PC-3 (cell line): Measurements from ENCODE around the gene HMGCS2. TPM values are rescaled to one million over a fixed set of nuclear protein-coding genes. Genes with fewer than 3 reads are reported as not detected.

ENCODE experiments used
- ATAC-seq: fragments of 200-7000 bp; cut with Tn5 transposase; 2 replicates; pipeline ENCODE4 v1.9.1; 2020; ENCODE audit warnings: mild to moderate bottlenecking, moderate library complexity
- BruUV-seq: library from RNA; stranded (reverse); fragments of 400-500 nt; replicated peaks from 2 replicates; lab custom pipeline; 2021; lab: Mats Ljungman, UMichigan
- CTCF ChIA-PET: fragments of 300-600 bp; sonication (Branson Sonifier 250); formaldehyde crosslinking; loops from one replicate; lab custom pipeline; 2022; ENCODE audit warnings: antibody characterized with exemption; lab: Charles Lee
- POLR2A ChIA-PET: fragments of 300-600 bp; sonication (Branson Sonifier 250); formaldehyde crosslinking; loops from one replicate; lab custom pipeline; 2022; ENCODE audit warnings: antibody characterized with exemption; ENCODE audit not compliant: unreplicated experiment; lab: Charles Lee
- DNase-seq: peaks from one replicate; pipeline ENCODE4 v3.0.0-alpha.2; 2015
- H2AFZ ChIP-seq: fragments of 300-600 bp; sonication (generic); 2 replicates; pipeline ENCODE4 v1.6.0; 2016; ENCODE audit warnings: antibody characterized with exemption, low read length
- H3F3A ChIP-seq: fragments of 300-600 bp; sonication (generic); one replicate; pipeline ENCODE4 v1.6.0; 2017; ENCODE audit warnings: antibody characterized with exemption, low read length, control low read depth, mild to moderate bottlenecking; ENCODE audit not compliant: unreplicated experiment
- H3K27ac ChIP-seq: fragments of 300-600 bp; sonication (generic); 2 replicates; pipeline ENCODE4 v1.5.1; 2016; ENCODE audit warnings: mild to moderate bottlenecking, low read length
- H3K27me3 ChIP-seq: fragments of 300-600 bp; sonication (generic); 2 replicates; pipeline ENCODE4 v1.6.1; 2016; ENCODE audit warnings: low read length, mixed read lengths
- H3K36me3 ChIP-seq: fragments of 300-600 bp; sonication (generic); 2 replicates; pipeline ENCODE4 v1.6.1; 2016; ENCODE audit warnings: low read depth, mixed run types, low read length, mixed read lengths
- H3K4me1 ChIP-seq: fragments of 300-600 bp; sonication (generic); 2 replicates; pipeline ENCODE4 v1.5.1; 2016; ENCODE audit warnings: low read length; ENCODE audit not compliant: insufficient read depth
- H3K4me2 ChIP-seq: fragments of 300-600 bp; sonication (generic); 2 replicates; pipeline ENCODE4 v1.6.0; 2016; ENCODE audit warnings: low read length
- H3K4me3 ChIP-seq: fragments of 300-600 bp; sonication (generic); 2 replicates; pipeline ENCODE4 v1.5.1; 2016; ENCODE audit warnings: mild to moderate bottlenecking, low read length, mixed read lengths
- H3K79me2 ChIP-seq: fragments of 300-600 bp; sonication (generic); 2 replicates; pipeline ENCODE4 v1.6.1; 2017; ENCODE audit warnings: low read length, mixed read lengths
- H3K9ac ChIP-seq: fragments of 300-600 bp; sonication (generic); 2 replicates; pipeline ENCODE4 v1.6.0; 2016; ENCODE audit warnings: mild to moderate bottlenecking, low read length
- H3K9me2 ChIP-seq: fragments of 300-600 bp; sonication (generic); replicated peaks from 2 replicates; pipeline ENCODE4 v1.6.1; 2016; ENCODE audit warnings: mixed run types, low read length, mixed read lengths
- H3K9me3 ChIP-seq: fragments of 300-600 bp; sonication (generic); 2 replicates; pipeline ENCODE4 v1.6.1; 2016; ENCODE audit warnings: low read length, mixed read lengths
- H4K20me1 ChIP-seq: fragments of 300-600 bp; sonication (generic); 2 replicates; pipeline ENCODE4 v1.6.1; 2016; ENCODE audit warnings: low read length, mixed read lengths
- CTCF ChIP-seq: fragments of 300-600 bp; sonication (generic); conservative IDR thresholded peaks from 2 replicates; pipeline ENCODE4 v1.5.1; 2017; ENCODE audit warnings: antibody characterized with exemption, low read depth, mild to moderate bottlenecking, low read length
- EZH2 ChIP-seq: fragments of 300-600 bp; sonication (generic); IDR thresholded peaks from one replicate; pipeline ENCODE4 v1.6.1; 2017; ENCODE audit warnings: antibody characterized with exemption, mild to moderate bottlenecking, low read length; ENCODE audit not compliant: unreplicated experiment
- EZH2phosphoT487 ChIP-seq: fragments of 300-600 bp; sonication (generic); IDR thresholded peaks from 2 replicates; pipeline ENCODE4 v1.6.1; 2018; ENCODE audit warnings: mild to moderate bottlenecking, antibody characterized with exemption, low read length, borderline replicate concordance
- intact Hi-C: fragments of 100-400 bp; cut with micrococcal nuclease; formaldehyde crosslinking; loops from 2 replicates; pipeline ENCODE4 v1.9.0; 2023
- total RNA-seq: library from RNA; depleted of rRNA; stranded (reverse); fragments of >200 nt; gene quantifications from 2 replicates; pipeline ENCODE4 v1.2.3, GENCODE V29; 2014

The HMGCS2 gene
- total RNA-seq, 1 experiment from 2014 or later = not detected

- Histone ChIP-seq H3F3A (no peaks in the 10 kb centered on the region), H3K9me3 (no peaks in the 10 kb centered on the region), H4K20me1 (no peaks in the 10 kb centered on the region), H3K27ac (no peak overlapping the region), H3K4me3 (no peak overlapping the region), H2AFZ (peak overlapping the region; percentile 56; the same call in 1 of the 2 replicates), H3K9ac (no peak overlapping the region), H3K4me2 (peak overlapping the region; percentile 63; the same call in 1 of the 2 replicates), H3K4me1 (peaks cover 12% of the 10 kb centered on the region; the same call in 1 of the 2 replicates), H3K79me2 (no peaks in the 10 kb centered on the region), H3K9me2 (no peaks in the 10 kb centered on the region), H3K36me3 (no peaks in the 10 kb centered on the region), H3K27me3 (no peaks in the 10 kb centered on the region)
- CTCF ChIA-PET = interaction anchor here (0.9 to 1.0 kb wide), 2 partner anchors 61 to 63 kb away, joined by 3 to 4 read pairs; no protein-coding TSS in a partner anchor
- BruUV-seq = no TSS peak
- no peak for TF ChIP-seq EZH2phosphoT487
- no peak for TF ChIP-seq CTCF
- no peak for TF ChIP-seq EZH2
- intact Hi-C loops = loop anchor here (2.0 kb wide), 1 partner anchor 50 kb away; no protein-coding TSS in a partner anchor
- DNase-seq = peak; percentile 48
- POLR2A ChIA-PET = no interaction called here
- peak; percentile 44 for ATAC-seq
Measured at GRCh38 chr1:119808491-119808890, 39.8 kb upstream of the HMGCS2 start.

- no peak for ATAC-seq
- peaks cover 12% of the 10 kb centered on the region; the same call in 1 of the 2 replicates for H3K4me1 ChIP-seq
- H3K27ac ChIP-seq = no peak overlapping the region
- CTCF ChIA-PET = no interaction called here
- H3K4me2 ChIP-seq = no peak overlapping the region
- no peaks in the 10 kb centered on the region for H3F3A ChIP-seq
- no TSS peak for BruUV-seq
- no peaks in the 10 kb centered on the region for H4K20me1 ChIP-seq
- no peaks in the 10 kb centered on the region for H3K27me3 ChIP-seq
- H3K9me2 ChIP-seq = no peaks in the 10 kb centered on the region
- intact Hi-C loops = no loop called here
- no peak for DNase-seq
- no peaks in the 10 kb centered on the region for H3K9me3 ChIP-seq
- POLR2A ChIA-PET = no interaction called here
- TF ChIP-seq EZH2phosphoT487 (no peak), EZH2 (no peak), CTCF (no peak)
- no peak overlapping the region for H3K4me3 ChIP-seq
- no peaks in the 10 kb centered on the region for H3K79me2 ChIP-seq
- H3K36me3 ChIP-seq = no peaks in the 10 kb centered on the region
- H3K9ac ChIP-seq = no peak overlapping the region
- no peak overlapping the region for H2AFZ ChIP-seq
Measured at GRCh38 chr1:119806489-119806888, 37.8 kb upstream of the HMGCS2 start.

- no peak overlapping the region for H3K9ac ChIP-seq
- no peaks in the 10 kb centered on the region for H3K9me2 ChIP-seq
- ATAC-seq (no peak), DNase-seq (no peak)
- no peak overlapping the region for H3K4me2 ChIP-seq
- no peaks in the 10 kb centered on the region for H3K9me3 ChIP-seq
- H3K27me3 ChIP-seq = no peaks in the 10 kb centered on the region
- no peak overlapping the region for H3K4me3 ChIP-seq
- H3F3A ChIP-seq = no peaks in the 10 kb centered on the region
- no peak overlapping the region for H2AFZ ChIP-seq
- no peaks in the 10 kb centered on the region for H3K36me3 ChIP-seq
- no peak for TF ChIP-seq EZH2
- TF ChIP-seq CTCF = no peak
- no peak for TF ChIP-seq EZH2phosphoT487
- intact Hi-C loops = no loop called here
- ChIA-PET CTCF (no interaction called here), POLR2A (no interaction called here)
- peaks cover 12% of the 10 kb centered on the region; the same call in 1 of the 2 replicates for H3K4me1 ChIP-seq
- no peak overlapping the region for H3K27ac ChIP-seq
- BruUV-seq = no TSS peak
- no peaks in the 10 kb centered on the region for H4K20me1 ChIP-seq
- no peaks in the 10 kb centered on the region for H3K79me2 ChIP-seq
Measured at GRCh38 chr1:119805746-119806145, 37.0 kb upstream of the HMGCS2 start.
